H1 (cell line): ENCODE results near the gene PRRG2.

Source experiments
- BACH1 ChIP-seq: IDR thresholded peaks from 2 replicates; pipeline ENCODE4 v1.6.1; 2012; ENCODE audit warnings: low read length, improper control_type of control experiment
- CHD1 ChIP-seq: IDR thresholded peaks from 2 replicates; pipeline ENCODE4 v1.6.1; 2012; ENCODE audit warnings: low read depth, low read length, improper control_type of control experiment
- EZH2 ChIP-seq: fragments of 200-600 bp; sonication (generic); IDR thresholded peaks from 2 replicates; pipeline ENCODE4 v1.7.1; 2012; ENCODE audit warnings: low read depth, mild to moderate bottlenecking, moderate library complexity, low read length, inconsistent platforms; ENCODE audit not compliant: severe bottlenecking
- HDAC6 ChIP-seq: IDR thresholded peaks from one replicate; pipeline ENCODE4 v1.7.1; 2012; ENCODE audit warnings: low read depth, mild to moderate bottlenecking, inconsistent platforms, low read length, moderate library complexity
- KDM1A ChIP-seq: fragments of 200-600, 300-600 bp; sonication (generic); IDR thresholded peaks from 2 replicates; pipeline ENCODE4 v1.7.1; 2016; ENCODE audit warnings: mild to moderate bottlenecking, low read length, borderline replicate concordance
- POLR2A ChIP-seq, 2 experiments: IDR thresholded peaks; 1 replicate in 1 of 2; 2 replicates in 1 of 2; pipeline ENCODE4 v1.6.1; 2011; ENCODE audit warnings: low read depth in 2 of 2, low read length in 2 of 2, mild to moderate bottlenecking in 2 of 2; ENCODE audit errors: control extremely low read depth in 1 of 2
- POLR2AphosphoS5 ChIP-seq: IDR thresholded peaks from 2 replicates; pipeline ENCODE4 v1.6.1; 2011; ENCODE audit warnings: low read depth, low read length
- TAF1 ChIP-seq: IDR thresholded peaks from 2 replicates; pipeline ENCODE4 v1.6.1; 2011; ENCODE audit warnings: mild to moderate bottlenecking, low read depth, low read length
- TEAD4 ChIP-seq: IDR thresholded peaks from 2 replicates; pipeline ENCODE4 v1.6.1; 2012; ENCODE audit warnings: low read depth, low read length, inconsistent platforms, mixed read lengths
- YY1 ChIP-seq: IDR thresholded peaks from 2 replicates; pipeline ENCODE4 v1.6.1; 2011; ENCODE audit warnings: low read depth, mild to moderate bottlenecking, low read length
- TF ChIP-seq, protein P1 (sequence below), 3 experiments: IDR thresholded peaks; 1 replicate in 2 of 3; 2 replicates in 1 of 3; pipeline versions ENCODE4 v1.5.1 to v1.6.1; 2011; ENCODE audit warnings: low read length in 3 of 3, mild to moderate bottlenecking in 3 of 3, inconsistent platforms in 2 of 3, low read depth in 1 of 3, moderate library complexity in 1 of 3; ENCODE audit not compliant: insufficient read depth in 1 of 3; ENCODE audit errors: control extremely low read depth in 1 of 3

DNA sequence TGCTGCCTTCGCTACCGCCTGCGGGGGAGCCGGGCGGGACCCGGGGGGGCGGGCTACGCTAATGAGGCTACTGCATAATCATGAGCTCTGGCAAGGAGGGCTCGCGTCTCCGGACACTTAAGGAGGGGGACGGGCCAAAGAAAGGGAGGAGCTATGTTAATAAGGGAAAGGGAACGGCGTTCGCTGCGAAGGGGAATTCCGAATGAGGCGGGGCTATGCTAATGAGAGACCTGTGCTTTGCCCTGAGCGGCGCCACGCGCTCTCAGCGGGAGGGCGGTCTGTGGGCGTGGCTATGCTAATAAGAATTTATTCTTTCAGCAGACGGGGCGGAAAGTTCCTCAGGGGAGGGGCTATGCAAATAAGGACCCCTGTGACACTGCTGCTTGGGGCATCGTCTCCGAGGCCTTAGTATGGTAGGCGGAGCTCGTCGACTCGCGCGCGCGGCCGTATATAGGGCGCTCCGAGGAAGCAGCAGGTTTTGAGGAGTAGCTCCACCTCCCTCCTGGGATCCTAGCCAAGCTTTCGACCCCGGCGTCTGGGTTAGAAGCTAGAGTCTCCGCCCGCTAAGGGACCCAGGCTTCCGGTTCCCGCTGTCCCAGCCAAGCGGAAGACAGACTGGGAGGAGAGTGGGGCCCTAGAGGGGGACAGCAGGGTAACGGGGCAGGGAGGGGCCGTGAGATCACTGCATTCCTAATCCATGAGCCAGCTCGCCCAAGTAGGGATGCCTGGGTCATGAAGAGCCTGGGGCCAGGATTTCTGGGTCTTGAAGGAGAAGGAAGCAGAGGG lies 59.2 kb downstream of the PRRG2 start, which contains the start of gene RRAS:
- TF ChIP-seq POLR2A (IDR thresholded peaks at IDR 0.05; ENCODE audit: control extremely low read depth in 1 of 2, low read depth in 2 of 2, low read length in 2 of 2) = peak in 1 of 2 experiments; percentile 63; a peak in 1 of 3 replicates
- no peak for TF ChIP-seq KDM1A
- TF ChIP-seq YY1 = no peak
- TF ChIP-seq, protein P1, sequence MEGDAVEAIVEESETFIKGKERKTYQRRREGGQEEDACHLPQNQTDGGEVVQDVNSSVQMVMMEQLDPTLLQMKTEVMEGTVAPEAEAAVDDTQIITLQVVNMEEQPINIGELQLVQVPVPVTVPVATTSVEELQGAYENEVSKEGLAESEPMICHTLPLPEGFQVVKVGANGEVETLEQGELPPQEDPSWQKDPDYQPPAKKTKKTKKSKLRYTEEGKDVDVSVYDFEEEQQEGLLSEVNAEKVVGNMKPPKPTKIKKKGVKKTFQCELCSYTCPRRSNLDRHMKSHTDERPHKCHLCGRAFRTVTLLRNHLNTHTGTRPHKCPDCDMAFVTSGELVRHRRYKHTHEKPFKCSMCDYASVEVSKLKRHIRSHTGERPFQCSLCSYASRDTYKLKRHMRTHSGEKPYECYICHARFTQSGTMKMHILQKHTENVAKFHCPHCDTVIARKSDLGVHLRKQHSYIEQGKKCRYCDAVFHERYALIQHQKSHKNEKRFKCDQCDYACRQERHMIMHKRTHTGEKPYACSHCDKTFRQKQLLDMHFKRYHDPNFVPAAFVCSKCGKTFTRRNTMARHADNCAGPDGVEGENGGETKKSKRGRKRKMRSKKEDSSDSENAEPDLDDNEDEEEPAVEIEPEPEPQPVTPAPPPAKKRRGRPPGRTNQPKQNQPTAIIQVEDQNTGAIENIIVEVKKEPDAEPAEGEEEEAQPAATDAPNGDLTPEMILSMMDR (IDR thresholded peaks at IDR 0.05; ENCODE audit: control extremely low read depth in 1 of 3, insufficient read depth in 1 of 3, low read depth in 1 of 3, low read length in 3 of 3) = no peak
- TF ChIP-seq HDAC6 = no peak
- TF ChIP-seq POLR2AphosphoS5 = peak; percentile 64
- TF ChIP-seq TAF1 = peak; percentile 71
- TF ChIP-seq BACH1 = no peak
- no peak for TF ChIP-seq EZH2
- no peak for TF ChIP-seq CHD1
- TF ChIP-seq TEAD4 = peak; percentile 58; the same call in 1 of the 2 replicates
